B cell (primary cell): ENCODE results near the gene BMS1. TPM values are rescaled to one million over a fixed set of nuclear protein-coding genes. Genes with fewer than 3 reads are reported as not detected.

Experiments
- ATAC-seq: fragments of 200-7000 bp; cut with Tn5 transposase; one replicate; pipeline ENCODE4 v1.10.0; 2021; ENCODE audit warnings: low read depth, mild to moderate bottlenecking, moderate number of reproducible peaks, moderate library complexity
- CTCF ChIA-PET: fragments of 350-600 bp; sonication (Branson Sonifier 250); formaldehyde crosslinking; loops from one replicate; lab custom pipeline; 2021; ENCODE audit warnings: antibody characterized with exemption, inconsistent platforms; lab: Charles Lee
- POLR2A ChIA-PET: fragments of 350-600 bp; sonication (Branson Sonifier 250); formaldehyde crosslinking; loops from one replicate; lab custom pipeline; 2021; ENCODE audit warnings: antibody characterized with exemption; lab: Charles Lee
- DNase-seq: peaks from one replicate; pipeline ENCODE4 v3.0.0; 2013
- H2AFZ ChIP-seq: 2 replicates; pipeline ENCODE4 v1.6.1; 2012; ENCODE audit warnings: mild to moderate bottlenecking, low read depth, low read length; ENCODE audit not compliant: insufficient read depth, poor library complexity, severe bottlenecking
- H3K27ac ChIP-seq, 2 donors: 1 replicate in 1 of 2; 2 replicates in 1 of 2; pipeline ENCODE4 v1.5.1; 2012 to 2013; ENCODE audit warnings: low read length in 2 of 2, mild to moderate bottlenecking in 2 of 2, moderate library complexity in 1 of 2
- H3K27me3 ChIP-seq, 4 experiments: fragments of 200-600 bp in 1 of 4; sonication (generic) in 1 of 4; replicated peaks in 1 of 4; 1 replicate in 2 of 4; 2 replicates in 2 of 4; pipeline versions ENCODE4 v1.6.1 to v1.7.0; 2013 to 2016; ENCODE audit warnings: low read length in 3 of 4, mild to moderate bottlenecking in 2 of 4, mixed read lengths in 1 of 4, moderate library complexity in 1 of 4; ENCODE audit not compliant: insufficient read depth in 4 of 4, control insufficient read depth in 3 of 4; ENCODE audit errors: control extremely low read depth in 1 of 4
- H3K36me3 ChIP-seq, 2 experiments: replicated peaks in 1 of 2; 1 replicate in 1 of 2; 2 replicates in 1 of 2; pipeline versions ENCODE4 v1.6.1 to v1.7.1; 2013; ENCODE audit warnings: low read length in 1 of 2; ENCODE audit not compliant: insufficient read depth in 2 of 2, control insufficient read depth in 1 of 2; ENCODE audit errors: control extremely low read depth in 1 of 2, extremely low read depth in 1 of 2
- H3K4me1 ChIP-seq, 2 donors: fragments of 200-600 bp in 1 of 2; sonication (generic) in 1 of 2; 1 replicate in 1 of 2; 2 replicates in 1 of 2; pipeline versions ENCODE4 v1.5.1 to v1.6.1; 2013 to 2017; ENCODE audit warnings: low read length in 2 of 2; ENCODE audit not compliant: control insufficient read depth in 2 of 2, insufficient read depth in 2 of 2
- H3K4me2 ChIP-seq: replicated peaks from 2 replicates; pipeline ENCODE3; 2012; ENCODE audit warnings: mild to moderate bottlenecking, low read depth, low read length; ENCODE audit not compliant: poor library complexity, severe bottlenecking
- H3K4me3 ChIP-seq, 5 experiments: fragments of 200-600 bp in 1 of 5; sonication (generic) in 1 of 5; 1 replicate in 3 of 5; 2 replicates in 2 of 5; pipeline versions ENCODE4 v1.5.1 to v1.7.0; 2011 to 2016; ENCODE audit warnings: low read length in 4 of 5, mild to moderate bottlenecking in 4 of 5, low read depth in 2 of 5, control low read depth in 1 of 5, moderate library complexity in 1 of 5; ENCODE audit not compliant: insufficient read depth in 1 of 5; ENCODE audit errors: control extremely low read depth in 1 of 5, extremely low read depth in 1 of 5
- H3K79me2 ChIP-seq: fragments of 200-600 bp; sonication (generic); one replicate; pipeline ENCODE4 v1.6.0; 2016; ENCODE audit warnings: low read length; ENCODE audit not compliant: control insufficient read depth, insufficient read depth
- H3K9ac ChIP-seq: fragments of 200-600 bp; sonication (generic); 2 replicates; pipeline ENCODE4 v1.6.1; 2017; ENCODE audit warnings: mild to moderate bottlenecking, low read length, moderate library complexity
- H3K9me3 ChIP-seq, 3 donors: one replicate each; pipeline versions ENCODE4 v1.6.1 to v1.7.1; 2013; ENCODE audit warnings: low read length in 2 of 3; ENCODE audit not compliant: control insufficient read depth in 2 of 3, insufficient read depth in 1 of 3; ENCODE audit errors: control extremely low read depth in 1 of 3
- H4K20me1 ChIP-seq: 2 replicates; pipeline ENCODE4 v1.6.0; 2012; ENCODE audit warnings: mild to moderate bottlenecking, low read length; ENCODE audit not compliant: insufficient read depth, control insufficient read depth, poor library complexity, severe bottlenecking
- H3K27ac Mint-ChIP-seq: one replicate; pipeline ENCODE4 v1.8.0; 2021; ENCODE audit warnings: mixed read lengths
- H3K27me3 Mint-ChIP-seq: one replicate; pipeline ENCODE4 v1.8.0; 2021; ENCODE audit warnings: mixed read lengths
- H3K4me1 Mint-ChIP-seq: one replicate; pipeline ENCODE4 v1.8.0; 2021; ENCODE audit warnings: mixed read lengths
- H3K4me3 Mint-ChIP-seq: one replicate; pipeline ENCODE4 v1.8.0; 2021; ENCODE audit warnings: mixed read lengths
- H3K9me3 Mint-ChIP-seq: one replicate; pipeline ENCODE4 v1.8.0; 2022; ENCODE audit warnings: mixed read lengths; ENCODE audit not compliant: insufficient read depth
- EZH2 ChIP-seq: IDR thresholded peaks from 2 replicates; pipeline ENCODE4 v1.6.1; 2012; ENCODE audit warnings: borderline replicate concordance, low read depth, mild to moderate bottlenecking, moderate library complexity, low read length; ENCODE audit not compliant: insufficient read depth, poor library complexity, severe bottlenecking
- WGBS: methylation state at CpG from one replicate; pipeline ENCODE4 v1.1.5; 2013; ENCODE audit warnings: missing lambda C conversion rate; ENCODE audit not compliant: insufficient coverage; 5-methylcytosine and 5-hydroxymethylcytosine counted together
- intact Hi-C: fragments of 100-400 bp; cut with micrococcal nuclease; formaldehyde crosslinking; loops from one replicate; pipeline ENCODE4 v1.10.0; 2022
- polyA plus RNA-seq: library from polyadenylated mRNA; depleted of rRNA; stranded (reverse); fragments of >200 nt; gene quantifications from 2 replicates; pipeline ENCODE4 v1.2.3, GENCODE V29; 2012
- total RNA-seq, 2 donors: library from RNA; stranded (reverse); fragments of 120-200 nt in 1 of 2; gene quantifications; 1 replicate in 1 of 2; 2 replicates in 1 of 2; pipeline versions ENCODE4 v1.2.3 to v1.2.4, GENCODE V29; 2013 to 2022
- TF ChIP-seq, protein P1 (sequence below): fragments of 200-600 bp; IDR thresholded peaks from one replicate; pipeline ENCODE4 v1.8.0; 2022; ENCODE audit warnings: antibody characterized with exemption, mild to moderate bottlenecking

BMS1 gene
- total and polyA plus RNA-seq, 2 donors (not counting 1 experiment from before 2014, with no cell fraction given): 3.1 to 17.5 TPM

DNA sequence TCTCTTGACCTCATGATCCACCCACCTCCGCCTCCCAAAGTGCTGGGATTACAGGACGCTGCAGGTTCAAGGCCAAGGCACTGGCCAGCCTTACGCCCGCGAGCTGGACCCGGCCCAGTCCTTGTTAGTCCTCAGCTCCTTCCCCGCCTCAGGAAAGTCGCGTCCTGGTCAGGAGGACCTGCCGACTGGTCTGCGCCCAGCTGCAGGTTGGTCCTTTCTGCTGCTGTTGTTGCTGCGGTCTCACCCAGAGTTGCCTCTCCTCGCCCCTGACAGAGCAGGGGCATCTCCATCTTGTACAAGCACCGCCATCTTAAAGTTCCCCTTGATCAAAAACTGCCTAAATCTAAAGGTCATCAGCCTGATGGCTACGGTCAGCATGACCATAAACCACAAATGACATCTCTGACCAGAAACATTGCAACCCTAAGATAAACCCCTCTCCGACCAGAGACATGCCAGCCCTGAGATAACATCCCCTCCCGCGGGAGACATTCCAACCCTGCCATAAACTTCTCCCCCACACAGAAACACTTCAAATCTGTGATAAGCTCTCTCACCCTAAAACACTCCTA lies 13.9 kb upstream of the BMS1 start:
- no peak overlapping the region for H3K4me3 Mint-ChIP-seq
- H3K9me3 Mint-ChIP-seq: no peaks in the 10 kb centered on the region
- CTCF ChIA-PET: no interaction called here
- Histone ChIP-seq H3K9ac (no peak overlapping the region), H3K4me3 (no peak overlapping the region), H3K27ac (no peak overlapping the region), H3K27me3 (peaks cover 0 to 3% (median 1%) of the 10 kb centered on the region in 4 experiments), H3K4me2 (no peak overlapping the region), H3K9me3 (peaks cover 0 to 36% (median 2%) of the 10 kb centered on the region in 3 donors), H2AFZ (no peak overlapping the region), H4K20me1 (no peaks in the 10 kb centered on the region), H3K4me1 (no peaks in the 10 kb centered on the region), H3K79me2 (no peaks in the 10 kb centered on the region), H3K36me3 (no peaks in the 10 kb centered on the region)
- ATAC-seq: no peak
- H3K27ac Mint-ChIP-seq: no peak overlapping the region
- peaks cover 26% of the 10 kb centered on the region for H3K27me3 Mint-ChIP-seq
- no peaks in the 10 kb centered on the region for H3K4me1 Mint-ChIP-seq
- WGBS: 95% methylated on average over 18 of the region's 18 CpGs
- POLR2A ChIA-PET: no interaction called here
- DNase-seq: no peak
- intact Hi-C loops: no loop called here
- TF ChIP-seq EZH2: no peak
- TF ChIP-seq, protein P1, sequence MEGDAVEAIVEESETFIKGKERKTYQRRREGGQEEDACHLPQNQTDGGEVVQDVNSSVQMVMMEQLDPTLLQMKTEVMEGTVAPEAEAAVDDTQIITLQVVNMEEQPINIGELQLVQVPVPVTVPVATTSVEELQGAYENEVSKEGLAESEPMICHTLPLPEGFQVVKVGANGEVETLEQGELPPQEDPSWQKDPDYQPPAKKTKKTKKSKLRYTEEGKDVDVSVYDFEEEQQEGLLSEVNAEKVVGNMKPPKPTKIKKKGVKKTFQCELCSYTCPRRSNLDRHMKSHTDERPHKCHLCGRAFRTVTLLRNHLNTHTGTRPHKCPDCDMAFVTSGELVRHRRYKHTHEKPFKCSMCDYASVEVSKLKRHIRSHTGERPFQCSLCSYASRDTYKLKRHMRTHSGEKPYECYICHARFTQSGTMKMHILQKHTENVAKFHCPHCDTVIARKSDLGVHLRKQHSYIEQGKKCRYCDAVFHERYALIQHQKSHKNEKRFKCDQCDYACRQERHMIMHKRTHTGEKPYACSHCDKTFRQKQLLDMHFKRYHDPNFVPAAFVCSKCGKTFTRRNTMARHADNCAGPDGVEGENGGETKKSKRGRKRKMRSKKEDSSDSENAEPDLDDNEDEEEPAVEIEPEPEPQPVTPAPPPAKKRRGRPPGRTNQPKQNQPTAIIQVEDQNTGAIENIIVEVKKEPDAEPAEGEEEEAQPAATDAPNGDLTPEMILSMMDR: no peak

DNA sequence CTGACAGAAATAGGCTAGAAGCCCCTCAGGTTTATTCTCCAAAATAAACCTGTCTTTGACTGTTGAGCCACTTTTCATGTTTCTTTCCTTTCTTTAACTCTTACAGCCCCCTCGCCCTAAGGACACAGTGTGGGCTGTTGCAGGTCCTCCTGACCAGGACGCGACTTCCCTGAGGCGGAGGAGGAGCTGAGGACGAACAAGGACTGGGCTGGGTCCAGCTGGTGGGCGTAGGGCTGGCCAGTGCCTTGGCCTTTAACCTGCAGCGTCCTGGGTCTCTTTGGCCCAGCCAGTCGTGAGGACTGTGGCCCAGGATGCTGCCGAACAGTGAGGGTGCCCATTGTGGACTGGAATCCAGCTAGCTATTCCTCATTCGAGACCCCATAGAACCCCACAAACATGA lies 13.4 kb upstream of the BMS1 start:
- Mint-ChIP-seq H3K27ac (no peak overlapping the region), H3K9me3 (no peaks in the 10 kb centered on the region), H3K27me3 (peaks cover 26% of the 10 kb centered on the region), H3K4me1 (no peaks in the 10 kb centered on the region), H3K4me3 (no peak overlapping the region)
- H3K27me3 ChIP-seq: peaks cover 0 to 3% (median 1%) of the 10 kb centered on the region in 4 experiments
- ATAC-seq (no peak), DNase-seq (no peak)
- no peaks in the 10 kb centered on the region for H3K79me2 ChIP-seq
- TF ChIP-seq, protein P1: no peak
- TF ChIP-seq EZH2: no peak
- no peak overlapping the region for H3K27ac ChIP-seq
- ChIA-PET POLR2A (no interaction called here), CTCF (no interaction called here)
- 86% methylated on average over 7 of the region's 10 CpGs for WGBS
- intact Hi-C loops: no loop called here
- H3K9ac ChIP-seq: no peak overlapping the region
- H3K4me2 ChIP-seq: no peak overlapping the region
- H3K4me1 ChIP-seq: no peaks in the 10 kb centered on the region
- no peak overlapping the region for H3K4me3 ChIP-seq
- no peaks in the 10 kb centered on the region for H3K36me3 ChIP-seq
- H4K20me1 ChIP-seq: no peaks in the 10 kb centered on the region
- peaks cover 0 to 36% (median 2%) of the 10 kb centered on the region in 3 donors for H3K9me3 ChIP-seq
- no peak overlapping the region for H2AFZ ChIP-seq
